ENCODE measurements around the gene WDR44. TPM values are rescaled to one million over a fixed set of nuclear protein-coding genes. Genes with fewer than 3 reads are reported as not detected.

WDR44 gene
- total RNA-seq, 1 experiment from 2014 or later: 22.3 TPM

GRCh38 chrX:118497180-118497818, 151.4 kb downstream of the WDR44 start:
- Histone ChIP-seq H3K4me3 (ENCODE audit: low read depth in 2 of 2, low read length in 2 of 2) (peak overlapping the region in 1 of 2 experiments; percentile 53; a peak in 2 of 4 replicates), H3K36me3 (ENCODE audit: control insufficient read depth, insufficient read depth, low read length) (no peaks in the 10 kb centered on the region), H3K9me3 (ENCODE audit: control insufficient read depth, insufficient read depth, low read depth, low read length) (no peaks in the 10 kb centered on the region), H3K4me1 (ENCODE audit: control insufficient read depth, insufficient read depth, low read length) (peaks cover 8% of the 10 kb centered on the region), H3K27ac (ENCODE audit: low read length) (no peak overlapping the region), H3K27me3 (ENCODE audit: control insufficient read depth, insufficient read depth, low read length) (peaks cover 12% of the 10 kb centered on the region)
- CTCF ChIA-PET: no interaction called here
- no peak for ATAC-seq
- no peak for TF ChIP-seq SIN3A (IDR thresholded peaks at IDR 0.05; ENCODE audit: borderline replicate concordance, insufficient read depth, low read depth, low read length)
- TF ChIP-seq CTCF (IDR thresholded peaks at IDR 0.05): no peak
- TF ChIP-seq REST (IDR thresholded peaks at IDR 0.05; ENCODE audit: insufficient read depth in 1 of 2, low read depth in 2 of 2, low read length in 1 of 2): no peak
- TF ChIP-seq TCF7L2 (IDR thresholded peaks at IDR 0.05; ENCODE audit: low read depth, low read length): no peak
- TF ChIP-seq POLR2AphosphoS5 (IDR thresholded peaks at IDR 0.05; ENCODE audit: low read depth, low read length): no peak
- no TSS peak for BruUV-seq (replicated peaks)
- no peak for DNase-seq (ENCODE audit: low read depth, low spot score)
- POLR2A ChIA-PET: interaction anchor here (0.6 kb wide), 1 partner anchor 103 kb away, joined by 3 read pairs; no protein-coding TSS in a partner anchor
- in situ Hi-C loops (cut with HindIII; ENCODE audit: low pct_unique_long_range_greater_than_20kb, low sequenced_read_pairs): no loop called here
- intact Hi-C loops (cut with micrococcal nuclease; ENCODE audit: unreplicated experiment): no loop called here

- no peaks in the 10 kb centered on the region for H3K36me3 ChIP-seq (ENCODE audit: control insufficient read depth, insufficient read depth, low read length)
- peak overlapping the region in 1 of 2 experiments; percentile 5; a peak in 1 of 4 replicates for H3K4me3 ChIP-seq (ENCODE audit: low read depth in 2 of 2, low read length in 2 of 2)
- in situ Hi-C loops (cut with HindIII; ENCODE audit: low pct_unique_long_range_greater_than_20kb, low sequenced_read_pairs): no loop called here
- CTCF ChIA-PET: no interaction called here
- no TSS peak for BruUV-seq (replicated peaks)
- intact Hi-C loops (cut with micrococcal nuclease; ENCODE audit: unreplicated experiment): no loop called here
- H3K9me3 ChIP-seq (ENCODE audit: control insufficient read depth, insufficient read depth, low read depth, low read length): no peaks in the 10 kb centered on the region
- H3K27ac ChIP-seq (ENCODE audit: low read length): no peak overlapping the region
- peaks cover 8% of the 10 kb centered on the region for H3K4me1 ChIP-seq (ENCODE audit: control insufficient read depth, insufficient read depth, low read length)
- ATAC-seq: no peak
- POLR2A ChIA-PET: no interaction called here
- TF ChIP-seq CTCF (IDR thresholded peaks at IDR 0.05): no peak
- TF ChIP-seq REST (IDR thresholded peaks at IDR 0.05; ENCODE audit: insufficient read depth in 1 of 2, low read depth in 2 of 2, low read length in 1 of 2): no peak
- TF ChIP-seq SIN3A (IDR thresholded peaks at IDR 0.05; ENCODE audit: borderline replicate concordance, insufficient read depth, low read depth, low read length): no peak
- TF ChIP-seq TCF7L2 (IDR thresholded peaks at IDR 0.05; ENCODE audit: low read depth, low read length): no peak
- TF ChIP-seq POLR2AphosphoS5 (IDR thresholded peaks at IDR 0.05; ENCODE audit: low read depth, low read length): no peak
- no peak for DNase-seq (ENCODE audit: low read depth, low spot score)
- H3K27me3 ChIP-seq (ENCODE audit: control insufficient read depth, insufficient read depth, low read length): peaks cover 12% of the 10 kb centered on the region
These were observed 152.4 kb downstream of the WDR44 start for GRCh38 chrX:118498351-118498750.
